Lower leg skin (tissue), 4 donors: Measurements from ENCODE around the gene YJEFN3. TPM values are rescaled to one million over a fixed set of nuclear protein-coding genes. Genes with fewer than 3 reads are reported as not detected.

ENCODE experiments used
- DNase-seq, 2 donors: peaks; one replicate each; pipeline ENCODE4 v3.0.0-alpha.2; 2019; ENCODE audit warnings: low spot score in 2 of 2
- H3K4me3 ChIP-seq: fragments of 200-600 bp; sonication (generic); 2 replicates; pipeline ENCODE4 v1.5.1; 2017; ENCODE audit warnings: mild to moderate bottlenecking, low read depth; ENCODE audit not compliant: poor library complexity, severe bottlenecking
- POLR2A ChIP-seq, 2 donors: fragments of 450-650 bp; IDR thresholded peaks; one replicate each; pipeline ENCODE4 v1.6.1; 2016 to 2017; ENCODE audit warnings: antibody characterized with exemption in 2 of 2, mild to moderate bottlenecking in 1 of 2, moderate library complexity in 1 of 2
- WGBS, 2 donors: methylation state at CpG; one replicate each; pipeline ENCODE4 v1.1.5; 2018; 5-methylcytosine and 5-hydroxymethylcytosine counted together
- intact Hi-C: fragments of 100-400 bp; cut with DNase I; formaldehyde crosslinking; loops from one replicate; pipeline ENCODE4 v1.15.0; 2023; ENCODE audit warnings: low total_unique reads
- total RNA-seq, 4 donors: library from RNA; depleted of rRNA; stranded (reverse); fragments of >200 nt; gene quantifications; one replicate each; pipeline ENCODE4 v1.1.0, GENCODE V29; 2016
- TF ChIP-seq, protein P1 (sequence below), 3 donors: fragments of 450-650 bp; IDR thresholded peaks; one replicate each; pipeline ENCODE4 v1.5.1; 2016; ENCODE audit warnings: antibody characterized with exemption in 3 of 3, mild to moderate bottlenecking in 3 of 3, moderate library complexity in 2 of 3

The YJEFN3 gene
- total RNA-seq, result 1 to 10 TPM in 1 of 4 donors, under 1 TPM in 3; 0.15 to 2.8 (median 0.49) TPM

GRCh38 chr19:19528721-19529490 is at the start of gene YJEFN3:
TSS of gene YJEFN3 (plus strand) at chr19:19528911. CDS start at chr19:19528933, 22 bp downstream.
- DNase-seq, result no peak
- H3K4me3 ChIP-seq, result no peak within 1 kb of the TSS
- intact Hi-C loops, result no loop called here
- 49 to 62% methylated on average over 48 to 49 of the region's 50 CpGs for WGBS, 2 donors
- TF ChIP-seq, protein P1, sequence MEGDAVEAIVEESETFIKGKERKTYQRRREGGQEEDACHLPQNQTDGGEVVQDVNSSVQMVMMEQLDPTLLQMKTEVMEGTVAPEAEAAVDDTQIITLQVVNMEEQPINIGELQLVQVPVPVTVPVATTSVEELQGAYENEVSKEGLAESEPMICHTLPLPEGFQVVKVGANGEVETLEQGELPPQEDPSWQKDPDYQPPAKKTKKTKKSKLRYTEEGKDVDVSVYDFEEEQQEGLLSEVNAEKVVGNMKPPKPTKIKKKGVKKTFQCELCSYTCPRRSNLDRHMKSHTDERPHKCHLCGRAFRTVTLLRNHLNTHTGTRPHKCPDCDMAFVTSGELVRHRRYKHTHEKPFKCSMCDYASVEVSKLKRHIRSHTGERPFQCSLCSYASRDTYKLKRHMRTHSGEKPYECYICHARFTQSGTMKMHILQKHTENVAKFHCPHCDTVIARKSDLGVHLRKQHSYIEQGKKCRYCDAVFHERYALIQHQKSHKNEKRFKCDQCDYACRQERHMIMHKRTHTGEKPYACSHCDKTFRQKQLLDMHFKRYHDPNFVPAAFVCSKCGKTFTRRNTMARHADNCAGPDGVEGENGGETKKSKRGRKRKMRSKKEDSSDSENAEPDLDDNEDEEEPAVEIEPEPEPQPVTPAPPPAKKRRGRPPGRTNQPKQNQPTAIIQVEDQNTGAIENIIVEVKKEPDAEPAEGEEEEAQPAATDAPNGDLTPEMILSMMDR (IDR thresholded peaks at IDR 0.05), result no peak
- TF ChIP-seq POLR2A (IDR thresholded peaks at IDR 0.05), result no peak

DNA sequence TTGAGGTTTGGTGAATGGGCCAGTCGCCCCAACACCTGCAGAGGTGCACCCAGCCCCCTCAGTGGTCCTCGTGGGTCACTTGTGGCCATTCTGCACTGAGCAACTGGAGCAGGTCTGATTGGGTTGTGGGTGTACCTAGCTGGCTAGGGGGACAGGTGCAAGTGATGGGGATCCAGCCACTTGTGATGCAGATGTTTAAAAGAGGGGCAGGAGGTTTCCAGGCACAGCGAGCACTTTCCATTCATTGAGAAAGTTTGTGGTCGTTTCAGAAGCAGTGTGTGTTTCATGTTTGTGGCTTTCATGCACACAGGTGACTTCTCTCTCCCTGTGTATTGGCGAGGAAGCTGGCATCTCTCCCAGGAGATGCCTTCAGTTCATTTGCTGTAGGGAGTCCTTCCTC is 48.0 kb upstream of the YJEFN3 start:
- 71 to 75% methylated on average over 5 of the region's 5 CpGs for WGBS, 2 donors
- no peak for DNase-seq
- intact Hi-C loops, result no loop called here
- no peak for TF ChIP-seq POLR2A (IDR thresholded peaks at IDR 0.05)
- TF ChIP-seq, protein P1 (IDR thresholded peaks at IDR 0.05), result no peak
- H3K4me3 ChIP-seq, result no peak overlapping the region

DNA sequence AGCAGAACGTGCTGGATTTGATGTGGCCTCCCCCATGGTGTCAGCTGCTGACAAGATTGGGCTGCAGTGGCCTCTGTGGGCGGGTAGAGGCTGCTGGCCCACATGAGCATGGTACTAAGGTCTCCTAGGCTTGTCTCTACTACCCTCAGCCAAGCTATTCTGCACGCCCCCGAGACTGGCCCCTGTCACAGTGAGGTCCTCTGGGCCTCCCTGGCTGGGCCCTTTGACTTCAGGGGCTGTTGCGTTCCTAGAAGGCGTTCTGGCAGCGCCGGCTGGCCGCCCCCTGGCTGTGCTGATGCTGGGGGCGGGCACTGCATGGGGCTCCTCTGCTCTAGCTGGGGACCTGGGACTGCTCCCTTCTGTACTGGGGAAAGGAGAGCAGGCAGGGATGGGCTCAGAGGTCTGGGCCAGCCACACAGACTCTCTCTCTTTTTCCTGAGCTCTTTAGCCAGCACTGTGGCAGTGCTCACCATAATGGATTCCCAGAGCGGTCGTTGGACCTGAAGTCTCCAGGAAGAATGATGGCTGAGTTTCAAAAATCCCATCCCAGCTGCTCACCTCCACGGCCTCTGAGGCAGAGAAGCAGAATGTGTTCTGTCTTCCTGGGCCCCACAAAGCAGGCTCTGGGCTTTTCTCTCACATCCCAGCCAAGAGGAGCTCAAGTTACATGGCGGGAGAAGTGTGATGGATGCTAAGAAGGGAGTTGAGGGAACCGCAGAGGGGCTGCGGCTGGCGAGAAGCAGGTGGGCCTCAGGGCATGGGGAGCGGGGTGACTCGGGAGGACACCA is 45.7 kb upstream of the YJEFN3 start:
- intact Hi-C loops, result no loop called here
- 75 to 77% methylated on average over 15 to 19 of the region's 19 CpGs for WGBS, 2 donors
- no peak for DNase-seq

GRCh38 chr19:19485161-19485997 is 43.3 kb upstream of the YJEFN3 start:
- no peak for TF ChIP-seq POLR2A (IDR thresholded peaks at IDR 0.05)
- TF ChIP-seq, protein P1 (IDR thresholded peaks at IDR 0.05), result no peak
- intact Hi-C loops, result loop anchor here (5.0 kb wide), 1 partner anchor 118 kb away; no protein-coding TSS in a partner anchor
- DNase-seq, result no peak
- H3K4me3 ChIP-seq, result no peak overlapping the region
- WGBS, 2 donors, result 79 to 81% methylated on average over 15 of the region's 15 CpGs

More for the DNA sequence above, 45.7 kb upstream of the YJEFN3 start:
- no peak for TF ChIP-seq POLR2A (IDR thresholded peaks at IDR 0.05)
- TF ChIP-seq, protein P1 (IDR thresholded peaks at IDR 0.05), result no peak
- no peak overlapping the region for H3K4me3 ChIP-seq

GRCh38 chr19:19485998-19486290 is 42.8 kb upstream of the YJEFN3 start:
- intact Hi-C loops, result loop anchor here (5.0 kb wide), 1 partner anchor 119 kb away; no protein-coding TSS in a partner anchor
- 87 to 89% methylated on average over 5 of the region's 5 CpGs for WGBS, 2 donors

More at GRCh38 chr19:19485998-19486290, 42.8 kb upstream of the YJEFN3 start:
- DNase-seq, result no peak
- TF ChIP-seq, protein P1 (IDR thresholded peaks at IDR 0.05), result no peak
- no peak for TF ChIP-seq POLR2A (IDR thresholded peaks at IDR 0.05)
- no peak overlapping the region for H3K4me3 ChIP-seq
